ENCODE results near the gene HOXC4.
A peak's percentile ranks its signal among the peaks of the same experiment; 100 is the strongest.

HOXC4 gene

DNA sequence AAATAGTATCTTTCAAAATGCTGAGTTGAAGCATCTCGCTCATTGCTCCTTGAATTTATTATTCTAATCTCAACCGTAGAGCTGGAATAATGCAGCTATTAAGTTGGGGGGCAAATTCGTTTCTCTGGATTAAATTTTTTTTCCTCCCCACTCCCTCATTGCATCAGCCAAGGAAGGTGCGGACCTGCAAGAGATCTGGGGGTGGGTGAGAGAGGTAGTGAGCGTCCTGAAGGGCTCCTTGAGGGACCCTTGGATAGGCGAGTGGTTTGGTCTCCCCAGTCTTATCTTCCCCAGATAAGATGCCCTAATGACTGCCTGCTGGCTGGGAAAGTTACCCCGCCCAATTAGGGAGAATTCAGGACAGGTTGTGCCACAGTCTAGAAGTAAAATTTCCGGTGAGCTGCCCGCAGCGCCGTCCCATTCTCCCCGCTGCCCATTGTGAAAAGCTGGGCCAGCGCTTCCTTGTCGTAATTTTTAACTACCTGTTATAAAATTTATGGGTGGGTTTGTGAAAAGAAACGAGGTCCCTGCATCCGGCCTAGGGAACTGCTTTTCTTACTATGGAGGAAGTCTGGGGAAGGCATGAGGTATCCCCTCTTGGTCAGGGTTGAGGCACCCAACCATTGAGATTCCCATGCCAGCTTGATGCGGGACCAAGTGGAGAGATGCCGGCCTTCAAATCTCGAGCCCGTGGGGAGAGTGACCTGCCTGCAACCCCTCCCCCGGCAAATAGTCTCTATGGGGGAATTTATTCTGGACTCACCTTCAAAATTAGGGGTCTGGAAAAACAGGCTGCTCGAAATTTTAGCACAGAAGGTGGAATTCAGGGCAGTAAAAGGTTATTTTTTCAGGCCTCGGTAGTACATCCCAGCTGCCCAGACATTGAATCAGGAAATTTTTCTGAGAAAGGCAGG, 38.4 kb upstream of the HOXC4 start (continued):
- TF ChIP-seq, protein P1, sequence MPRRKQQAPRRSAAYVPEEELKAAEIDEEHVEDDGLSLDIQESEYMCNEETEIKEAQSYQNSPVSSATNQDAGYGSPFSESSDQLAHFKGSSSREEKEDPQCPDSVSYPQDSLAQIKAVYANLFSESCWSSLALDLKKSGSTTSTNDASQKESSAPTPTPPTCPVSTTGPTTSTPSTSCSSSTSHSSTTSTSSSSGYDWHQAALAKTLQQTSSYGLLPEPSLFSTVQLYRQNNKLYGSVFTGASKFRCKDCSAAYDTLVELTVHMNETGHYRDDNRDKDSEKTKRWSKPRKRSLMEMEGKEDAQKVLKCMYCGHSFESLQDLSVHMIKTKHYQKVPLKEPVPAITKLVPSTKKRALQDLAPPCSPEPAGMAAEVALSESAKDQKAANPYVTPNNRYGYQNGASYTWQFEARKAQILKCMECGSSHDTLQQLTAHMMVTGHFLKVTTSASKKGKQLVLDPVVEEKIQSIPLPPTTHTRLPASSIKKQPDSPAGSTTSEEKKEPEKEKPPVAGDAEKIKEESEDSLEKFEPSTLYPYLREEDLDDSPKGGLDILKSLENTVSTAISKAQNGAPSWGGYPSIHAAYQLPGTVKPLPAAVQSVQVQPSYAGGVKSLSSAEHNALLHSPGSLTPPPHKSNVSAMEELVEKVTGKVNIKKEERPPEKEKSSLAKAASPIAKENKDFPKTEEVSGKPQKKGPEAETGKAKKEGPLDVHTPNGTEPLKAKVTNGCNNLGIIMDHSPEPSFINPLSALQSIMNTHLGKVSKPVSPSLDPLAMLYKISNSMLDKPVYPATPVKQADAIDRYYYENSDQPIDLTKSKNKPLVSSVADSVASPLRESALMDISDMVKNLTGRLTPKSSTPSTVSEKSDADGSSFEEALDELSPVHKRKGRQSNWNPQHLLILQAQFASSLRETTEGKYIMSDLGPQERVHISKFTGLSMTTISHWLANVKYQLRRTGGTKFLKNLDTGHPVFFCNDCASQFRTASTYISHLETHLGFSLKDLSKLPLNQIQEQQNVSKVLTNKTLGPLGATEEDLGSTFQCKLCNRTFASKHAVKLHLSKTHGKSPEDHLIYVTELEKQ (tag by site-specific recombination; IDR thresholded peaks at IDR 0.05; ENCODE audit: borderline replicate concordance), result no peak
- TF ChIP-seq ZNF239 (tag by site-specific recombination; IDR thresholded peaks at IDR 0.05), result no peak
- no peak for TF ChIP-seq ZNF76 (tag by site-specific recombination; IDR thresholded peaks at IDR 0.05; ENCODE audit: borderline replicate concordance, low read depth)
- no peak for TF ChIP-seq SALL2 (tag by site-specific recombination; IDR thresholded peaks at IDR 0.05; ENCODE audit: borderline replicate concordance)
- TF ChIP-seq, protein P2, sequence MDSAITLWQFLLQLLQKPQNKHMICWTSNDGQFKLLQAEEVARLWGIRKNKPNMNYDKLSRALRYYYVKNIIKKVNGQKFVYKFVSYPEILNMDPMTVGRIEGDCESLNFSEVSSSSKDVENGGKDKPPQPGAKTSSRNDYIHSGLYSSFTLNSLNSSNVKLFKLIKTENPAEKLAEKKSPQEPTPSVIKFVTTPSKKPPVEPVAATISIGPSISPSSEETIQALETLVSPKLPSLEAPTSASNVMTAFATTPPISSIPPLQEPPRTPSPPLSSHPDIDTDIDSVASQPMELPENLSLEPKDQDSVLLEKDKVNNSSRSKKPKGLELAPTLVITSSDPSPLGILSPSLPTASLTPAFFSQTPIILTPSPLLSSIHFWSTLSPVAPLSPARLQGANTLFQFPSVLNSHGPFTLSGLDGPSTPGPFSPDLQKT (IDR thresholded peaks at IDR 0.05; ENCODE audit: borderline replicate concordance, low read depth, low read length), result no peak
- TF ChIP-seq ZBTB20 (tag by site-specific recombination; IDR thresholded peaks at IDR 0.05), result no peak
- no peak; the same call in 1 of the 2 replicates for TF ChIP-seq KLF7 (tag by site-specific recombination; IDR thresholded peaks at IDR 0.05; ENCODE audit: borderline replicate concordance)
- TF ChIP-seq SETDB1 (IDR thresholded peaks at IDR 0.05; ENCODE audit: insufficient read length, low read length), result no peak
- no peak; the same call in 1 of the 2 replicates for TF ChIP-seq MZF1 (tag by site-specific recombination; IDR thresholded peaks at IDR 0.05; ENCODE audit: borderline replicate concordance)
- no peak for TF ChIP-seq SP2 (tag by site-specific recombination; IDR thresholded peaks at IDR 0.05)
- no peak for TF ChIP-seq MYNN (tag by site-specific recombination; IDR thresholded peaks at IDR 0.05; ENCODE audit: borderline replicate concordance)
- TF ChIP-seq ZNF157 (tag by site-specific recombination; IDR thresholded peaks at IDR 0.05), result no peak
- TF ChIP-seq, protein P3, sequence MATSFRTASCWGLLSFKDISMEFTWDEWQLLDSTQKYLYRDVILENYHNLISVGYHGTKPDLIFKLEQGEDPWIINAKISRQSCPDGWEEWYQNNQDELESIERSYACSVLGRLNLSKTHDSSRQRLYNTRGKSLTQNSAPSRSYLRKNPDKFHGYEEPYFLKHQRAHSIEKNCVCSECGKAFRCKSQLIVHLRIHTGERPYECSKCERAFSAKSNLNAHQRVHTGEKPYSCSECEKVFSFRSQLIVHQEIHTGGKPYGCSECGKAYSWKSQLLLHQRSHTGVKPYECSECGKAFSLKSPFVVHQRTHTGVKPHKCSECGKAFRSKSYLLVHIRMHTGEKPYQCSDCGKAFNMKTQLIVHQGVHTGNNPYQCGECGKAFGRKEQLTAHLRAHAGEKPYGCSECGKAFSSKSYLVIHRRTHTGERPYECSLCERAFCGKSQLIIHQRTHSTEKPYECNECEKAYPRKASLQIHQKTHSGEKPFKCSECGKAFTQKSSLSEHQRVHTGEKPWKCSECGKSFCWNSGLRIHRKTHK (tag by site-specific recombination; IDR thresholded peaks at IDR 0.05), result no peak
- TF ChIP-seq ZNF133 (tag by site-specific recombination; IDR thresholded peaks at IDR 0.05), result no peak
- TF ChIP-seq GLI4 (tag by site-specific recombination; IDR thresholded peaks at IDR 0.05), result no peak
- TF ChIP-seq ZNF341 (tag by site-specific recombination; IDR thresholded peaks at IDR 0.05; ENCODE audit: low read depth), result no peak
- no peak for TF ChIP-seq ZNF132 (tag by site-specific recombination; IDR thresholded peaks at IDR 0.05; ENCODE audit: borderline replicate concordance)
- TF ChIP-seq ZIC2 (tag by site-specific recombination; IDR thresholded peaks at IDR 0.05), result peak; percentile 60
- TF ChIP-seq, protein P4, sequence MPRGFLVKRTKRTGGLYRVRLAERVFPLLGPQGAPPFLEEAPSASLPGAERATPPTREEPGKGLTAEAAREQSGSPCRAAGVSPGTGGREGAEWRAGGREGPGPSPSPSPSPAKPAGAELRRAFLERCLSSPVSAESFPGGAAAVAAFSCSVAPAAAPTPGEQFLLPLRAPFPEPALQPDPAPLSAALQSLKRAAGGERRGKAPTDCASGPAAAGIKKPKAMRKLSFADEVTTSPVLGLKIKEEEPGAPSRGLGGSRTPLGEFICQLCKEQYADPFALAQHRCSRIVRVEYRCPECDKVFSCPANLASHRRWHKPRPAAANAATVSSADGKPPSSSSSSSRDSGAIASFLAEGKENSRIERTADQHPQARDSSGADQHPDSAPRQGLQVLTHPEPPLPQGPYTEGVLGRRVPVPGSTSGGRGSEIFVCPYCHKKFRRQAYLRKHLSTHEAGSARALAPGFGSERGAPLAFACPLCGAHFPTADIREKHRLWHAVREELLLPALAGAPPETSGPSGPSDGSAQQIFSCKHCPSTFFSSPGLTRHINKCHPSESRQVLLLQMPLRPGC (tag by site-specific recombination; IDR thresholded peaks at IDR 0.05), result no peak
- TF ChIP-seq YY2 (tag by site-specific recombination; IDR thresholded peaks at IDR 0.05), result no peak
- no peak for TF ChIP-seq ZNF555 (tag by site-specific recombination; conservative IDR thresholded peaks at IDR 0.05)
- no peak for TF ChIP-seq HOXD13 (CRISPR knock-in tag; IDR thresholded peaks at IDR 0.05; ENCODE audit: borderline replicate concordance)
- no peak for TF ChIP-seq ZNF658 (tag by site-specific recombination; IDR thresholded peaks at IDR 0.05)
- no peak for TF ChIP-seq ZNF677 (tag by site-specific recombination; IDR thresholded peaks at IDR 0.05)
- no peak for TF ChIP-seq SCRT1 (tag by site-specific recombination; IDR thresholded peaks at IDR 0.05; ENCODE audit: borderline replicate concordance)
- no peak for TF ChIP-seq ZFP69B (tag by site-specific recombination; IDR thresholded peaks at IDR 0.05)
- TF ChIP-seq OSR2 (tag by site-specific recombination; IDR thresholded peaks at IDR 0.05), result 0 out of 2 replicates have a peak, but pooled peaks have one; percentile 12
- no peak for TF ChIP-seq OVOL3 (tag by site-specific recombination; IDR thresholded peaks at IDR 0.05)
- TF ChIP-seq ZNF473 (tag by site-specific recombination; IDR thresholded peaks at IDR 0.05), result no peak
- TF ChIP-seq ZNF596 (tag by site-specific recombination; IDR thresholded peaks at IDR 0.05), result no peak

Data from HEK293 (cell line).